PC-3 (cell line): ENCODE results near the gene RAD50.

Source experiments
- EZH2 ChIP-seq: fragments of 300-600 bp; sonication (generic); IDR thresholded peaks from one replicate; pipeline ENCODE4 v1.6.1; 2017; ENCODE audit warnings: antibody characterized with exemption, mild to moderate bottlenecking, low read length; ENCODE audit not compliant: unreplicated experiment
- EZH2phosphoT487 ChIP-seq: fragments of 300-600 bp; sonication (generic); IDR thresholded peaks from 2 replicates; pipeline ENCODE4 v1.6.1; 2018; ENCODE audit warnings: mild to moderate bottlenecking, antibody characterized with exemption, low read length, borderline replicate concordance
- TF ChIP-seq, protein P1 (sequence below): fragments of 300-600 bp; sonication (generic); conservative IDR thresholded peaks from 2 replicates; pipeline ENCODE4 v1.5.1; 2017; ENCODE audit warnings: antibody characterized with exemption, low read depth, mild to moderate bottlenecking, low read length

DNA sequence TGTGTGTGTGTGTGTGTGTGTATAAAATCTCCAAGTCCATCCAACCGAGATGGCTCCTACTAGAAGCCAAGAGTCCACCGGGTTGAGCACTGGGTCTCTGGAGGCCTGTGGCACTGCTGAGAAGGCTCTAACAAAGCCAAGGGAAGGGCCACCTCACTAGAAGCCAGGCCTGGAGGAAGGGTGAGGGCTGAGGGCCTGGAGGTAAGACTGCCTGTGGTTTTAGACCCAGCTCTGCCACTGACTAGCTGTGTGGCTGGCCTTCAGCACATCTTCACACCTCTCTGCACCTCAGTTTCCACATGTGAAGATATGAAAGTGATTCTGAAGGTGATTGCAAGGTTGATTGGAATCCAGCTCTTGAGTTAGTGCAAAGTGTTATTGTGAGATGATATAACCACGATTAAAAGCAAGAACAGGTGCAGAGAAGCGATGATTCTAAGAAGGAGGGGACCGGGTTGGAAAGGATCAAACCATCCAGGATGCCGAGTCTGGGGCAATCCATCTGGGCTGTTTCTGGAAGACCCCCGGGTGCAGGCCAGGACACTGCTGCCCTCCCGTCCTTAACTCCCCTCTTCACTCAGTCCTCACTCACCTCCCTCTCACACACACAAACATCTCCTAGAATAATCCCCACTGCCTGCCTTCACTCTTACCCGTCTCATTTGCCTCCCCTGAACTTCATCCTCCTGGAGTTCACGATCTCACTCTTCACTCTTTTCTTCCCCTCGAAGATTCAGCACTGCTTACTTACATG, 119.3 kb downstream of the RAD50 start:
- TF ChIP-seq, protein P1, sequence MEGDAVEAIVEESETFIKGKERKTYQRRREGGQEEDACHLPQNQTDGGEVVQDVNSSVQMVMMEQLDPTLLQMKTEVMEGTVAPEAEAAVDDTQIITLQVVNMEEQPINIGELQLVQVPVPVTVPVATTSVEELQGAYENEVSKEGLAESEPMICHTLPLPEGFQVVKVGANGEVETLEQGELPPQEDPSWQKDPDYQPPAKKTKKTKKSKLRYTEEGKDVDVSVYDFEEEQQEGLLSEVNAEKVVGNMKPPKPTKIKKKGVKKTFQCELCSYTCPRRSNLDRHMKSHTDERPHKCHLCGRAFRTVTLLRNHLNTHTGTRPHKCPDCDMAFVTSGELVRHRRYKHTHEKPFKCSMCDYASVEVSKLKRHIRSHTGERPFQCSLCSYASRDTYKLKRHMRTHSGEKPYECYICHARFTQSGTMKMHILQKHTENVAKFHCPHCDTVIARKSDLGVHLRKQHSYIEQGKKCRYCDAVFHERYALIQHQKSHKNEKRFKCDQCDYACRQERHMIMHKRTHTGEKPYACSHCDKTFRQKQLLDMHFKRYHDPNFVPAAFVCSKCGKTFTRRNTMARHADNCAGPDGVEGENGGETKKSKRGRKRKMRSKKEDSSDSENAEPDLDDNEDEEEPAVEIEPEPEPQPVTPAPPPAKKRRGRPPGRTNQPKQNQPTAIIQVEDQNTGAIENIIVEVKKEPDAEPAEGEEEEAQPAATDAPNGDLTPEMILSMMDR, result no peak
- TF ChIP-seq EZH2phosphoT487, result no peak
- TF ChIP-seq EZH2, result no peak
